ENCODE results near the gene MDK. TPM values are rescaled to one million over a fixed set of nuclear protein-coding genes. Genes with fewer than 3 reads are reported as not detected.

MDK gene
- total RNA-seq, 1 experiment from 2014 or later: 40.5 TPM

- DNase-seq (ENCODE audit: low read depth): no peak
These were observed 33.7 kb upstream of the MDK start for GRCh38 chr11:46347637-46348311.

GRCh38 chr11:46348566-46349401 lies 32.7 kb upstream of the MDK start:
- DNase-seq (ENCODE audit: low read depth): no peak

- no peak for DNase-seq (ENCODE audit: low read depth)
These were observed 30.8 kb upstream of the MDK start for GRCh38 chr11:46350695-46351094.

GRCh38 chr11:46351148-46351547 lies 30.3 kb upstream of the MDK start:
- no peak for DNase-seq (ENCODE audit: low read depth)

- no peak for DNase-seq (ENCODE audit: low read depth)
These were observed 29.9 kb upstream of the MDK start for GRCh38 chr11:46351606-46352005.

- no peak for DNase-seq (ENCODE audit: low read depth)
These were observed 29.2 kb upstream of the MDK start for GRCh38 chr11:46352063-46352841.

GRCh38 chr11:46353698-46354097 lies 27.8 kb upstream of the MDK start:
- DNase-seq (ENCODE audit: low read depth): no peak

- peak; percentile 52 for DNase-seq (ENCODE audit: low read depth)
These were observed 24.5 kb upstream of the MDK start for GRCh38 chr11:46356924-46357482.

GRCh38 chr11:46357483-46357936 lies 24.0 kb upstream of the MDK start:
- DNase-seq (ENCODE audit: low read depth): no peak

GRCh38 chr11:46359953-46360352 lies 21.5 kb upstream of the MDK start:
- no peak for DNase-seq (ENCODE audit: low read depth)

- DNase-seq (ENCODE audit: low read depth): no peak
These were observed 20.6 kb upstream of the MDK start for GRCh38 chr11:46360878-46361277.

- no peak for DNase-seq (ENCODE audit: low read depth)
These were observed 19.9 kb upstream of the MDK start for GRCh38 chr11:46361283-46362155.

- DNase-seq (ENCODE audit: low read depth): no peak
These were observed 19.1 kb upstream of the MDK start for GRCh38 chr11:46362156-46363030.

GRCh38 chr11:46363031-46363407 lies 18.4 kb upstream of the MDK start:
- DNase-seq (ENCODE audit: low read depth): peak; percentile 90

- DNase-seq (ENCODE audit: low read depth): peak; percentile 96
These were observed 17.9 kb upstream of the MDK start for GRCh38 chr11:46363455-46364005.

GRCh38 chr11:46364056-46364455 lies 17.4 kb upstream of the MDK start:
- DNase-seq (ENCODE audit: low read depth): no peak

- no peak for DNase-seq (ENCODE audit: low read depth)
These were observed 16.7 kb upstream of the MDK start for GRCh38 chr11:46364791-46365190.

GRCh38 chr11:46366260-46366659 lies 15.2 kb upstream of the MDK start:
- DNase-seq (ENCODE audit: low read depth): no peak

GRCh38 chr11:46366661-46367161 lies 14.8 kb upstream of the MDK start:
- DNase-seq (ENCODE audit: low read depth): no peak
